ENCODE results near the gene GLCE. TPM values are rescaled to one million over a fixed set of nuclear protein-coding genes. Genes with fewer than 3 reads are reported as not detected.

The GLCE gene
- total RNA-seq, 1 donor from 2014 or later = 13.6 TPM

GRCh38 chr15:69134791-69135190, 25.6 kb upstream of the GLCE start:
- Histone ChIP-seq H3K27me3 (ENCODE audit: insufficient read depth, low read length) (peaks cover 38% of the 10 kb centered on the region), H3K4me2 (ENCODE audit: low read length) (no peak overlapping the region), H3K9me3 (ENCODE audit: insufficient read depth, low read depth, low read length) (no peaks in the 10 kb centered on the region), H3K4me3 (ENCODE audit: insufficient read depth, low read depth, low read length) (no peak overlapping the region), H3K27ac (ENCODE audit: low read depth, low read length) (no peak overlapping the region), H3K9ac (ENCODE audit: low read length) (no peak overlapping the region), H4K20me1 (ENCODE audit: insufficient read depth, low read length) (no peaks in the 10 kb centered on the region), H2AFZ (ENCODE audit: low read depth, low read length) (no peak overlapping the region), H3K79me2 (ENCODE audit: insufficient read depth, low read length) (no peaks in the 10 kb centered on the region), H3K4me1 (ENCODE audit: insufficient read depth, low read length) (no peaks in the 10 kb centered on the region), H3K36me3 (ENCODE audit: insufficient read depth, low read length) (no peaks in the 10 kb centered on the region)
- peaks cover 4% of the 10 kb centered on the region for H3K4me1 Mint-ChIP-seq (ENCODE audit: low read depth, unreplicated experiment)
- peaks cover 1% of the 10 kb centered on the region for H3K9me3 Mint-ChIP-seq (ENCODE audit: unreplicated experiment)
- H3K27ac Mint-ChIP-seq (ENCODE audit: unreplicated experiment) = no peak overlapping the region
- DNase-seq (ENCODE audit: low read depth) (no peak), FAIRE-seq (no peak)
- H3K36me3 Mint-ChIP-seq (ENCODE audit: low read depth, unreplicated experiment) = no peaks in the 10 kb centered on the region
- no peak for TF ChIP-seq CTCF (IDR thresholded peaks at IDR 0.05; ENCODE audit: insufficient read depth, low read depth, low read length)
- no peak for TF ChIP-seq EZH2 (IDR thresholded peaks at IDR 0.05; ENCODE audit: insufficient read depth, low read length)
- H3K4me3 Mint-ChIP-seq (ENCODE audit: unreplicated experiment) = no peak overlapping the region
- peaks cover 29% of the 10 kb centered on the region for H3K27me3 Mint-ChIP-seq (ENCODE audit: low read depth, unreplicated experiment)

- H3K4me1 Mint-ChIP-seq (ENCODE audit: low read depth, unreplicated experiment) = peaks cover 4% of the 10 kb centered on the region
- H3K4me1 ChIP-seq (ENCODE audit: insufficient read depth, low read length) = no peaks in the 10 kb centered on the region
- H3K9me3 ChIP-seq (ENCODE audit: insufficient read depth, low read depth, low read length) = no peaks in the 10 kb centered on the region
- peaks cover 1% of the 10 kb centered on the region for H3K9me3 Mint-ChIP-seq (ENCODE audit: unreplicated experiment)
- no peak overlapping the region for H3K27ac Mint-ChIP-seq (ENCODE audit: unreplicated experiment)
- TF ChIP-seq CTCF (IDR thresholded peaks at IDR 0.05; ENCODE audit: insufficient read depth, low read depth, low read length) (no peak), EZH2 (IDR thresholded peaks at IDR 0.05; ENCODE audit: insufficient read depth, low read length) (no peak)
- H3K9ac ChIP-seq (ENCODE audit: low read length) = no peak overlapping the region
- H3K36me3 Mint-ChIP-seq (ENCODE audit: low read depth, unreplicated experiment) = no peaks in the 10 kb centered on the region
- DNase-seq (ENCODE audit: low read depth) (no peak), FAIRE-seq (no peak)
- H3K4me3 Mint-ChIP-seq (ENCODE audit: unreplicated experiment) = no peak overlapping the region
- H3K36me3 ChIP-seq (ENCODE audit: insufficient read depth, low read length) = no peaks in the 10 kb centered on the region
- H2AFZ ChIP-seq (ENCODE audit: low read depth, low read length) = no peak overlapping the region
- no peak overlapping the region for H3K27ac ChIP-seq (ENCODE audit: low read depth, low read length)
- H3K79me2 ChIP-seq (ENCODE audit: insufficient read depth, low read length) = no peaks in the 10 kb centered on the region
- no peaks in the 10 kb centered on the region for H4K20me1 ChIP-seq (ENCODE audit: insufficient read depth, low read length)
- H3K27me3 Mint-ChIP-seq (ENCODE audit: low read depth, unreplicated experiment) = peaks cover 36% of the 10 kb centered on the region
- H3K4me2 ChIP-seq (ENCODE audit: low read length) = no peak overlapping the region
- peaks cover 43% of the 10 kb centered on the region for H3K27me3 ChIP-seq (ENCODE audit: insufficient read depth, low read length)
- H3K4me3 ChIP-seq (ENCODE audit: insufficient read depth, low read depth, low read length) = no peak overlapping the region
Measured at GRCh38 chr15:69135499-69135898, 24.9 kb upstream of the GLCE start.

- peaks cover 3% of the 10 kb centered on the region for H3K4me1 ChIP-seq (ENCODE audit: insufficient read depth, low read length)
- peaks cover 55% of the 10 kb centered on the region for H3K27me3 ChIP-seq (ENCODE audit: insufficient read depth, low read length)
- no peak overlapping the region for H3K4me2 ChIP-seq (ENCODE audit: low read length)
- TF ChIP-seq CTCF (IDR thresholded peaks at IDR 0.05; ENCODE audit: insufficient read depth, low read depth, low read length) (no peak), EZH2 (IDR thresholded peaks at IDR 0.05; ENCODE audit: insufficient read depth, low read length) (no peak)
- no peak overlapping the region for H3K9ac ChIP-seq (ENCODE audit: low read length)
- DNase-seq (ENCODE audit: low read depth) (no peak), FAIRE-seq (no peak)
- no peak overlapping the region for H3K27ac Mint-ChIP-seq (ENCODE audit: unreplicated experiment)
- no peaks in the 10 kb centered on the region for H3K36me3 ChIP-seq (ENCODE audit: insufficient read depth, low read length)
- H2AFZ ChIP-seq (ENCODE audit: low read depth, low read length) = no peak overlapping the region
- no peak overlapping the region for H3K4me3 Mint-ChIP-seq (ENCODE audit: unreplicated experiment)
- H3K4me1 Mint-ChIP-seq (ENCODE audit: low read depth, unreplicated experiment) = peaks cover 4% of the 10 kb centered on the region
- no peaks in the 10 kb centered on the region for H3K36me3 Mint-ChIP-seq (ENCODE audit: low read depth, unreplicated experiment)
- H3K9me3 Mint-ChIP-seq (ENCODE audit: unreplicated experiment) = peaks cover 1% of the 10 kb centered on the region
- no peaks in the 10 kb centered on the region for H4K20me1 ChIP-seq (ENCODE audit: insufficient read depth, low read length)
- H3K27me3 Mint-ChIP-seq (ENCODE audit: low read depth, unreplicated experiment) = peaks cover 42% of the 10 kb centered on the region
- no peak overlapping the region for H3K27ac ChIP-seq (ENCODE audit: low read depth, low read length)
- no peaks in the 10 kb centered on the region for H3K9me3 ChIP-seq (ENCODE audit: insufficient read depth, low read depth, low read length)
- no peaks in the 10 kb centered on the region for H3K79me2 ChIP-seq (ENCODE audit: insufficient read depth, low read length)
- H3K4me3 ChIP-seq (ENCODE audit: insufficient read depth, low read depth, low read length) = no peak overlapping the region
Measured at GRCh38 chr15:69138963-69139362, 21.5 kb upstream of the GLCE start.
